Retinal pigment epithelial cell (primary cell): ENCODE measurements around the gene ADGRD1.

Experiments
- DNase-seq: peaks from one replicate; pipeline ENCODE4 v3.0.0-alpha.2; 2010; ENCODE audit warnings: low read depth
- H3K4me3 ChIP-seq: 2 replicates; pipeline ENCODE4 v1.5.1; 2011; ENCODE audit warnings: mild to moderate bottlenecking, low read length, control low read depth, moderate library complexity
- TF ChIP-seq, protein P1 (sequence below): conservative IDR thresholded peaks from 2 replicates; pipeline ENCODE4 v1.5.1; 2011; ENCODE audit warnings: low read depth, low read length, control low read depth, inconsistent platforms

Gene ADGRD1

DNA sequence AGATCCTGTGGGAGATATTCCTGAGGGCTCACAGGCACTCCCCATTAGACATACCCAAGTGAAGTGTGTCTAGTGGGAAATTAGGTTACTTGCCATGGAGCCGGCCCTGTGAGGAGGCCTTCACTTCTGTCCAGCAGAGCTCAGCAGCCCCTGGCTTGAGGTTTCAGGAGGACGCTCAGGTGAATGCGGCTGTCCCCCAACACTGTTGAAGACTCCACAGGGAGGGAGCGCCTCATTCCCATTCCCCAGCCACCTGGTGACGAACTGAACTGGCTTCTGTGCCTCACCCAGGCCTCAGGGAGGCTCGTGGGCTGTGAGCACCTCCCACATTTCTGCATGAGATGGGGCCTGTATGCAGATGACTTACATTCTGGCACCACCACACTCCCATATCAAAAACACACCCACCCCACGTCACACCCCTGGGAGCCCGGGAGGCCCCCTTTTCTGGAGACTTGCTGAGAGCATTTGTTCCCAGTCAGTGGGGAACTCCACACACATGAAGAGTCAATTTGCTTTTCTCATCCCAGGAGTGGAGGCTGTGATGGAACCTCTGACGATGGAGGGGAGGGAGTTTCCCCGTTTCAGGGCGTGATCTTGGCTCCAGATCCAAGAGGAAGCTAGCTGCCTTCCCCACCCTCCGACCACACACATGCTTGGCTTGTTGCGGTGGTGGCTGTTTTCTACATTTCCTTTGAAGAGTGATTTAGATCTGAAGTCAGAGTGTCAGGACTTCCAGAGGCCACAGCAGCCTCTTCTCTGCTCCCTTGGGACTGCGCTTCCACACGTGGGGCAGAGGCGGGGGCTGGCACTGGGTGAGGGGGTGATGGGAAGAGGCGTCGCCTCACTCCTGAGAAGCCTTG, 120.7 kb downstream of the ADGRD1 start:
- DNase-seq, result no peak
- no peak overlapping the region for H3K4me3 ChIP-seq
- TF ChIP-seq, protein P1, sequence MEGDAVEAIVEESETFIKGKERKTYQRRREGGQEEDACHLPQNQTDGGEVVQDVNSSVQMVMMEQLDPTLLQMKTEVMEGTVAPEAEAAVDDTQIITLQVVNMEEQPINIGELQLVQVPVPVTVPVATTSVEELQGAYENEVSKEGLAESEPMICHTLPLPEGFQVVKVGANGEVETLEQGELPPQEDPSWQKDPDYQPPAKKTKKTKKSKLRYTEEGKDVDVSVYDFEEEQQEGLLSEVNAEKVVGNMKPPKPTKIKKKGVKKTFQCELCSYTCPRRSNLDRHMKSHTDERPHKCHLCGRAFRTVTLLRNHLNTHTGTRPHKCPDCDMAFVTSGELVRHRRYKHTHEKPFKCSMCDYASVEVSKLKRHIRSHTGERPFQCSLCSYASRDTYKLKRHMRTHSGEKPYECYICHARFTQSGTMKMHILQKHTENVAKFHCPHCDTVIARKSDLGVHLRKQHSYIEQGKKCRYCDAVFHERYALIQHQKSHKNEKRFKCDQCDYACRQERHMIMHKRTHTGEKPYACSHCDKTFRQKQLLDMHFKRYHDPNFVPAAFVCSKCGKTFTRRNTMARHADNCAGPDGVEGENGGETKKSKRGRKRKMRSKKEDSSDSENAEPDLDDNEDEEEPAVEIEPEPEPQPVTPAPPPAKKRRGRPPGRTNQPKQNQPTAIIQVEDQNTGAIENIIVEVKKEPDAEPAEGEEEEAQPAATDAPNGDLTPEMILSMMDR, result no peak

DNA sequence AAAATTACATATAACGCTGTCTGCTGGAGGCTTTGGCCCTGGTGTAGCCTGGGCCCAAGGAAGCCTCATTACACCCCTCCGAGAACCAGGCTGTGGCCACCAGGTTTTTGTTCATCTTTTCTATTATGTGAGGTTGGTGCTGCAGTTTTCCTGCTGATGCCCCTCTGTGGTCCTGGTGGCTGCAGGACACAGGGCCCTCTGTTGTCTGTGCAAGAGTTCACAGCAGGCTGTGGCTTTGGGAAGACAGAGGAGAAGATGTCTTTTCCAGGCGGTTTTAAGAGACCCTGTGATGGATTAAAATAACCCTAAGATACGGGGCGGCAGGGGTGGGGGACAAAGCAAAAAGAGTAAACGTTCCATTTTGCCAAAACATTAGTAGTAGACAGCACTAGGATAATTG, 121.5 kb downstream of the ADGRD1 start:
- no peak overlapping the region for H3K4me3 ChIP-seq
- TF ChIP-seq, protein P1, result no peak
- no peak for DNase-seq

DNA sequence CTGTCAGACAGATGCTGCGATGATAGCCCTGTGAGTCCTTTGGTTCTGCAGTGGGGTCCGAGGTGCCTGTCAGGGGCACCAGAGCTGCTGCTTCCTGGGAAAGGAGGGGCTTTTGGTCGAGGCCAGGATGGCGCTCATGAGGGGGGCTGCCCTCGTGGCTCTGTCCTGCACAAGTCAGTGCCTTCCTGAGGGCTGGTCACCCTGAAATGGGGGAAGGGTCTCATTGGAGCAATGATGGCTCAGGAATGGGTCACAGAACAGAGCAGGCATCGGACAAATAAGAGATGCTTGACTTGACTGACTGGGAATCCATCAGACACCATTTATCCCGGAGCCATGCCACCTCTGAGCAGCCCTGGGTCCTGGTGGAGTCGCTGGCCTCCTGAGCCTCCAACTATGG, 121.9 kb downstream of the ADGRD1 start:
- DNase-seq, result no peak
- no peak overlapping the region for H3K4me3 ChIP-seq
- TF ChIP-seq, protein P1, result no peak

DNA sequence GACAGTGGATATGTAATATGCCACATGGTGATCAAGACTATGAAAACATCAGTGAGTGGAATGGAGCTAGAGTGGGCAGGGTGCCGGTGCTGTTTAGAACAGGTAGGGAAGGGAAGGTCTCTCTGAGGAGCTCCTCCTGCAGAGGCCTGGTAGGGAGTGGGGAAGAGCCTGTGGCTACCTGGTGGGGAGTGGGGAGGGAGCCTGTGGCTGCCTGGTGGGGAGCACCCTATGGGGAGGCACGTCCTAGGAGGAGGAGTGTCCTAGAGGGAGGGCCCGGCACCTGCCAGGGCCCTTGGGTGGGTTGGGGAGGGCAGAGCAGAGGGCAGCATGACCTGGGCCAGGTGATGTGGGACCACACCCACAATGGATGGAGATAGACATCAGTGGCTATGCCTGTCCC, 122.6 kb downstream of the ADGRD1 start:
- TF ChIP-seq, protein P1, result no peak
- no peak overlapping the region for H3K4me3 ChIP-seq
- DNase-seq, result no peak

DNA sequence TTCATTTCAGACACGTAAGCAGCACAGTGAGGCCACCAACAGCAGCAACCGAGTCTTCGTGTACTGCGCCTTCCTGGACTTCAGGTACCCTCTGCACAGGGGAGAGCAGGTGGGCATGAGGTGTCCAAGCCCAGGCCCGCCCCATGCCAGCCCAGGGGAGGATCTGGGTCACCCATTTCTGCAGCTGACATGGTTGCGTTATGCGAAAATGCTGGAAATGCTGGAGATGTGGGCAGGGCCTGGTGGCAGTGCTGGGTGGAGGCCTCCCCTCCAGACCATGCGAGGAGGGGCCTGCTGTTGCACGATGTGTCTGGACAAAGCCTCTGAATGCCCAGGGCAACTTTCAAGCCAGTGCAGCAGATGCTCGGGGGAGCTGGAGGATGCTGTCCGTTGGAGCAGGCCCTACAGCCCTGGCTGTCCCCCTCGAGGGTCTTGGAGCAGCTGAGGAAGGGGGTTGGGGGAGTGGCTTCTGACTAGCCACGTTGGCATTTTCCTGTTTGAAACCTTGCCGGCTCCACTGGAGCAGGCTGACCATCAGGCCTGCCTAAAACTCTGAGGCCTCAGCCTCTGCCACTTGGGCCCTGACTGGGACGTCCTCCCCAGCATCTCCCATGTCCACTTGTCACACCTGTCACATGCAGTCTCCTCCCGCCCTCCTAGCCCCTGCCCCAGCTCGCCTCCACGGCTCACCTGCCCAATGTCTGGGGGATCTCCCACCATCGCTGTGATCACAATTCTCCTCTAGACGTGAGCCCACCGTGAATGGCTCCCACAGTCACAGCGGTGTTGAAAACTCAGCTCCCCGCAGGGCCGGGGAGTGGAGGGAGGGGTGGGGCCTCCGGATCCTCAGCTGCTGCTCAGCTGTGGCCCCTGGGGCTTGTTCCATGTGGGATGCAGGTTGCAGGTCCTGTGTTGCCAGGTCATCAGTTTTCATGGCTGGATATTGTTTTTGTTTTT, 123.4 kb downstream of the ADGRD1 start:
- no peak overlapping the region for H3K4me3 ChIP-seq
- DNase-seq, result no peak
- TF ChIP-seq, protein P1, result no peak

DNA sequence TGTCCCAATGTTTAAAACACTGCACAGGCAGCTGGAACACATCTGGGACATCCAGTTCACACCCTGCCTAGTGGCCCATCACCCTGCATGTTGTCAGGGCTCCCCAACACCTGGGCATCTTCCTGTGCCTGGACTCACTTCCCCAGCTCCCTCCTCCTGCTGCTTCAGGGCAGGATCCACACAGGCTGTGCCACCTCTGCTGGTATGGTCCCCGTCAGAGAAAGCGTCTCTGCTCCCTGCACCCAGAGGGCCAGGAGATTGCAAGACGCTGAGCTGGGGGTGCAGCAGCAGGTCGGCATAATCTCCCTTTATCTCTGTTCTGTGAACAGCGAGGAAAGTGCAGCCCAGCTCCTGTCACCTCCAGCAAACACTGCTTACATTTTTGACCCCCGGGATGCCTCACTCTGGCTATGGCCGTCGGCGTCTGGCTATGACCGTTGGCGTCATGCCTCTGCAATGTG, 124.3 kb downstream of the ADGRD1 start:
- TF ChIP-seq, protein P1, result no peak
- DNase-seq, result no peak
- H3K4me3 ChIP-seq, result no peak overlapping the region
